C4-2B (cell line): ENCODE results near the gene TUB.

Source experiments
- CTCF ChIP-seq: fragments of 450-650 bp; conservative IDR thresholded peaks from 2 replicates; pipeline ENCODE4 v1.5.1; 2017; ENCODE audit warnings: mild to moderate bottlenecking
- ZFX ChIP-seq: fragments of 450-650 bp; IDR thresholded peaks from 2 replicates; pipeline ENCODE4 v1.6.1; 2017

GRCh38 chr11:8045839-8046238, 35.2 kb upstream of the TUB start:
- TF ChIP-seq CTCF: no peak
- no peak for TF ChIP-seq ZFX
